WTC11 (cell line): ENCODE data around the gene PLIN1. TPM values are rescaled to one million over a fixed set of nuclear protein-coding genes. Genes with fewer than 3 reads are reported as not detected.
A peak's percentile ranks its signal among the peaks of the same experiment; 100 is the strongest.

Source experiments
- ATAC-seq: fragments of 200-7000 bp; cut with Tn5 transposase; 2 replicates; pipeline ENCODE4 v1.10.0; 2021; ENCODE audit warnings: mild to moderate bottlenecking, moderate library complexity
- CTCF ChIA-PET: fragments of 300-600 bp; sonication (Branson Sonifier 250); formaldehyde crosslinking; loops from one replicate; lab custom pipeline; 2021; ENCODE audit warnings: antibody characterized with exemption; lab: Charles Lee
- POLR2A ChIA-PET: fragments of 350-600 bp; sonication (Branson Sonifier 250); formaldehyde crosslinking; loops from one replicate; lab custom pipeline; 2021; ENCODE audit warnings: antibody characterized with exemption; lab: Charles Lee
- DNase-seq: peaks from one replicate; pipeline ENCODE4 v3.0.0; 2021; ENCODE audit warnings: low spot score
- H3K27ac Mint-ChIP-seq: 2 replicates; pipeline ENCODE4 v1.8.0; 2021; ENCODE audit warnings: mixed read lengths
- H3K27me3 Mint-ChIP-seq: 2 replicates; pipeline ENCODE4 v1.8.0; 2021; ENCODE audit warnings: low read depth, mild to moderate bottlenecking, moderate library complexity, mixed read lengths
- H3K36me3 Mint-ChIP-seq: 2 replicates; pipeline ENCODE4 v1.8.0; 2021; ENCODE audit warnings: mixed read lengths
- H3K4me1 Mint-ChIP-seq: 2 replicates; pipeline ENCODE4 v1.8.0; 2022; ENCODE audit warnings: mixed read lengths
- H3K4me3 Mint-ChIP-seq: 2 replicates; pipeline ENCODE4 v1.8.0; 2021; ENCODE audit warnings: mild to moderate bottlenecking, moderate library complexity, mixed read lengths
- H3K9me3 Mint-ChIP-seq: 2 replicates; pipeline ENCODE4 v1.8.0; 2021; ENCODE audit warnings: mixed read lengths
- CBFB ChIP-seq: sonication (generic); formaldehyde crosslinking; IDR thresholded peaks from 2 replicates; pipeline ENCODE4 v1.8.1; 2022; ENCODE audit warnings: mild to moderate bottlenecking, low read depth, missing genetic modification reagents
- CREB1 ChIP-seq: sonication (generic); formaldehyde crosslinking; IDR thresholded peaks from 2 replicates; pipeline ENCODE4 v1.8.0; 2023; ENCODE audit warnings: mild to moderate bottlenecking, missing genetic modification reagents
- ELF4 ChIP-seq: sonication (generic); formaldehyde crosslinking; IDR thresholded peaks from 2 replicates; pipeline ENCODE4 v1.8.1; 2022; ENCODE audit warnings: low read depth, mild to moderate bottlenecking, moderate library complexity, missing genetic modification reagents
- FOXK1 ChIP-seq: sonication (generic); formaldehyde crosslinking; IDR thresholded peaks from 2 replicates; pipeline ENCODE4 v1.8.0; 2022; ENCODE audit warnings: mild to moderate bottlenecking, moderate library complexity, missing genetic modification reagents
- HMGXB4 ChIP-seq: sonication (generic); formaldehyde crosslinking; IDR thresholded peaks from 2 replicates; pipeline ENCODE4 v1.8.1; 2023; ENCODE audit warnings: mild to moderate bottlenecking, moderate library complexity, missing genetic modification reagents
- IRF2 ChIP-seq: sonication (generic); formaldehyde crosslinking; IDR thresholded peaks from 2 replicates; pipeline ENCODE4 v1.8.0; 2022; ENCODE audit warnings: low read depth, missing genetic modification reagents, borderline replicate concordance
- MYBL2 ChIP-seq: sonication (generic); formaldehyde crosslinking; IDR thresholded peaks from 2 replicates; pipeline ENCODE4 v1.8.1; 2023; ENCODE audit warnings: mild to moderate bottlenecking, moderate library complexity, missing genetic modification reagents
- NR1H2 ChIP-seq: sonication (generic); formaldehyde crosslinking; IDR thresholded peaks from 2 replicates; pipeline ENCODE4 v1.9.0; 2021; ENCODE audit warnings: mild to moderate bottlenecking, moderate library complexity, missing genetic modification reagents
- PRDM15 ChIP-seq: sonication (generic); formaldehyde crosslinking; IDR thresholded peaks from 2 replicates; pipeline ENCODE4 v1.8.0; 2022; ENCODE audit warnings: missing genetic modification reagents
- RELA ChIP-seq: sonication (generic); formaldehyde crosslinking; IDR thresholded peaks from 2 replicates; pipeline ENCODE4 v1.8.1; 2022; ENCODE audit warnings: missing genetic modification reagents, mild to moderate bottlenecking, borderline replicate concordance
- RORB ChIP-seq: fragments of 250-450 bp; sonication (Bioruptor Pico); IDR thresholded peaks from 2 replicates; pipeline ENCODE4 v1.9.0; 2021; ENCODE audit warnings: mild to moderate bottlenecking
- TEAD4 ChIP-seq: sonication (generic); formaldehyde crosslinking; IDR thresholded peaks from 2 replicates; pipeline ENCODE4 v1.8.0; 2022; ENCODE audit warnings: mild to moderate bottlenecking, missing genetic modification reagents
- ZNF138 ChIP-seq: sonication (generic); formaldehyde crosslinking; conservative IDR thresholded peaks from 2 replicates; pipeline ENCODE4 v1.8.1; 2022; ENCODE audit warnings: mild to moderate bottlenecking, moderate library complexity, missing genetic modification reagents
- ZNF263 ChIP-seq: sonication (generic); formaldehyde crosslinking; IDR thresholded peaks from 2 replicates; pipeline ENCODE4 v1.8.1; 2022; ENCODE audit warnings: low read depth, mild to moderate bottlenecking, moderate library complexity, missing genetic modification reagents
- ZNF396 ChIP-seq: fragments of 250-450 bp; sonication (Bioruptor Pico); IDR thresholded peaks from 2 replicates; pipeline ENCODE4 v1.8.0; 2021; ENCODE audit warnings: mild to moderate bottlenecking, moderate library complexity, borderline replicate concordance
- ZNF512 ChIP-seq: sonication (generic); formaldehyde crosslinking; IDR thresholded peaks from 2 replicates; pipeline ENCODE4 v1.8.1; 2022; ENCODE audit warnings: missing genetic modification reagents, borderline replicate concordance
- ZSCAN18 ChIP-seq: fragments of 250-450 bp; sonication (Bioruptor Pico); IDR thresholded peaks from 2 replicates; pipeline ENCODE4 v2.1.2; 2022; ENCODE audit warnings: mild to moderate bottlenecking, moderate library complexity
- total RNA-seq: library from RNA; stranded (reverse); gene quantifications from 3 replicates; pipeline ENCODE4 v1.2.3, GENCODE V29; 2021
- TF ChIP-seq, protein P1 (sequence below): sonication (generic); formaldehyde crosslinking; IDR thresholded peaks from 2 replicates; pipeline ENCODE4 v1.8.1; 2022; ENCODE audit warnings: mild to moderate bottlenecking, missing genetic modification reagents, moderate library complexity, borderline replicate concordance

Gene PLIN1
- total RNA-seq, 1 experiment from 2014 or later: 0.70 TPM

DNA sequence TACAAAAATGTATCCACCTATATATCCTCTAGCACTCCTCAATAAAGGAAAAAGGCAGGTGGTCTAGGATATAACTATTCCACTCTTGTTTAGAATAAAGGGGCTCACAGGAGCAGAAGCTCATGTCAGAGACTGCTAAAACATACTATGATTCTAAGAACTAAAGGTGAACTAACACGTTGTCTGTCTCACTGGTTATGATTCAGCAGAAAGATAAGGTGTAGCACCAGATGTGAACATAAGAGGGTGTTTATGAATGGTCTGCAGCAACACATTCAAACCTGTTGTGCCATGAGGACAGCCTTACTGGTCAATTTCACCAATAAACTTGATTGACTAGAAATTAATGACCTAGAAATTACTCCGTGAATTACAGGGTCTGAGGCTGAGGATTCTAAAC lies 6.8 kb upstream of the PLIN1 start (continued):
- TF ChIP-seq RORB (CRISPR knock-in tag) (no peak), ZNF512 (CRISPR knock-in tag) (no peak), ZSCAN18 (CRISPR knock-in tag) (no peak), NR1H2 (CRISPR knock-in tag) (no peak), FOXK1 (CRISPR knock-in tag) (no peak), HMGXB4 (CRISPR knock-in tag) (no peak), ZNF263 (no peak), ELF4 (CRISPR knock-in tag) (no peak)
- TF ChIP-seq, protein P1, sequence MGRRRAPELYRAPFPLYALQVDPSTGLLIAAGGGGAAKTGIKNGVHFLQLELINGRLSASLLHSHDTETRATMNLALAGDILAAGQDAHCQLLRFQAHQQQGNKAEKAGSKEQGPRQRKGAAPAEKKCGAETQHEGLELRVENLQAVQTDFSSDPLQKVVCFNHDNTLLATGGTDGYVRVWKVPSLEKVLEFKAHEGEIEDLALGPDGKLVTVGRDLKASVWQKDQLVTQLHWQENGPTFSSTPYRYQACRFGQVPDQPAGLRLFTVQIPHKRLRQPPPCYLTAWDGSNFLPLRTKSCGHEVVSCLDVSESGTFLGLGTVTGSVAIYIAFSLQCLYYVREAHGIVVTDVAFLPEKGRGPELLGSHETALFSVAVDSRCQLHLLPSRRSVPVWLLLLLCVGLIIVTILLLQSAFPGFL (CRISPR knock-in tag): no peak

DNA sequence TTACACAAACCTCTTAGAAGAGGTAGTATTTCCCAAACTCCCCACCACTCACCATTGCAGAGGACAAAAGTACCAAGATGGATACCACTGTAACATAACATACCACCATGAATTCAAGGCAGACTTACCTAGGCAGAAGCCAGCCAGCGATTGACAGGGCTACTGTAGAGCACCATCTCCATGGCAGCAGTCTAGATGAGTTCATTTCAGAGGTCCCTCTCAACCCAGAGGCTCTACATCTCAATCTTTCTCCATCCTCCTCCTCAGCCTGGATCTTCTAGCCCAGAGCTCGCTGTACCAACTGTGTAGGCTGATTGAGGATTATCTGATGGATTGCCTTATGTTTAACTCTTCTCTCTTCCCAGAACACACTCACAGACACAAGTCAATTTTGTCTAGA lies 2.0 kb upstream of the PLIN1 start:
- Mint-ChIP-seq H3K36me3 (no peaks in the 10 kb centered on the region), H3K4me1 (no peaks in the 10 kb centered on the region), H3K9me3 (no peaks in the 10 kb centered on the region), H3K4me3 (no peak overlapping the region), H3K27me3 (no peaks in the 10 kb centered on the region), H3K27ac (no peak overlapping the region)
- ATAC-seq: no peak
- no peak for DNase-seq
- ChIA-PET POLR2A (no interaction called here), CTCF (interaction anchor here (1.2 kb wide), 1 partner anchor 8 kb away, joined by 4 read pairs; no protein-coding TSS in a partner anchor)
- no peak for TF ChIP-seq ZSCAN18 (CRISPR knock-in tag)
- TF ChIP-seq, protein P1 (CRISPR knock-in tag): no peak
- TF ChIP-seq TEAD4 (CRISPR knock-in tag): no peak
- no peak for TF ChIP-seq RELA

- H3K27me3 Mint-ChIP-seq: no peaks in the 10 kb centered on the region
- ChIA-PET POLR2A (no interaction called here), CTCF (no interaction called here)
- H3K36me3 Mint-ChIP-seq: no peaks in the 10 kb centered on the region
- H3K4me3 Mint-ChIP-seq: no peak overlapping the region
- no peaks in the 10 kb centered on the region for H3K9me3 Mint-ChIP-seq
- ATAC-seq (no peak), DNase-seq (no peak)
- 0 out of 2 replicates have a peak overlapping the region, but pooled peaks have one; percentile 28 for H3K27ac Mint-ChIP-seq
- no peaks in the 10 kb centered on the region for H3K4me1 Mint-ChIP-seq
- TF ChIP-seq ZNF138: no peak
- no peak for TF ChIP-seq ELF4 (CRISPR knock-in tag)
- no peak for TF ChIP-seq MYBL2 (CRISPR knock-in tag)
- no peak for TF ChIP-seq IRF2 (CRISPR knock-in tag)
- TF ChIP-seq CREB1 (CRISPR knock-in tag): no peak
- no peak for TF ChIP-seq ZNF396 (CRISPR knock-in tag)
- no peak for TF ChIP-seq CBFB (CRISPR knock-in tag)
- TF ChIP-seq PRDM15 (CRISPR knock-in tag): no peak
- TF ChIP-seq ZSCAN18 (CRISPR knock-in tag): no peak
Observed at GRCh38 chr15:89680282-89680873, 1.2 kb upstream of the PLIN1 start.
